ENCODE measurements around the gene CCNO.

- TF ChIP-seq CTCF (IDR thresholded peaks at IDR 0.05) (no peak), POLR2A (IDR thresholded peaks at IDR 0.05) (no peak)
Observed at GRCh38 chr5:55254802-55255201, 21.4 kb upstream of the CCNO start.
